Upper lobe of left lung (tissue), 6 donors: ENCODE measurements around the gene ZC3H18. TPM values are rescaled to one million over a fixed set of nuclear protein-coding genes. Genes with fewer than 3 reads are reported as not detected.

Experiments
- ATAC-seq, 2 donors: fragments of 200-7000 bp; cut with Tn5 transposase; one replicate each; pipeline ENCODE4 v1.9.1; 2022; ENCODE audit warnings: mild to moderate bottlenecking in 2 of 2, moderate library complexity in 2 of 2; ENCODE audit not compliant: low FRiP score in 2 of 2
- DNase-seq, 2 donors: peaks; one replicate each; pipeline ENCODE4 v3.0.0-alpha.2; 2019 to 2020
- H3K27ac ChIP-seq, 4 donors: fragments of 200-600 bp; sonication (generic); one replicate each; pipeline ENCODE4 v1.5.1; 2016 to 2019
- H3K27me3 ChIP-seq, 4 donors: fragments of 200-600 bp; sonication (generic); one replicate each; pipeline ENCODE4 v1.5.1; 2017 to 2019
- H3K36me3 ChIP-seq, 4 donors: fragments of 200-600 bp; sonication (generic); one replicate each; pipeline ENCODE4 v1.5.1; 2016 to 2019
- H3K4me1 ChIP-seq, 4 donors: fragments of 200-600 bp; sonication (generic); one replicate each; pipeline ENCODE4 v1.5.1; 2018 to 2019
- H3K4me3 ChIP-seq, 4 donors: fragments of 200-600 bp; sonication (generic); one replicate each; pipeline ENCODE4 v1.5.1; 2017 to 2019; ENCODE audit warnings: mild to moderate bottlenecking in 2 of 4, moderate library complexity in 1 of 4
- H3K9me3 ChIP-seq, 4 donors: fragments of 200-600 bp; sonication (generic); one replicate each; pipeline ENCODE4 v1.5.1; 2018 to 2019
- EP300 ChIP-seq, 4 donors: sonication (generic); formaldehyde crosslinking; IDR thresholded peaks; one replicate each; pipeline ENCODE4 v1.5.1; 2017; ENCODE audit warnings: antibody characterized with exemption in 4 of 4, control low read depth in 2 of 4
- POLR2A ChIP-seq, 4 donors: fragments of 450-650 bp; IDR thresholded peaks; one replicate each; pipeline ENCODE4 v1.5.1; 2016 to 2017; ENCODE audit warnings: antibody characterized with exemption in 4 of 4, mild to moderate bottlenecking in 2 of 4
- POLR2AphosphoS5 ChIP-seq, 2 donors: sonication (generic); formaldehyde crosslinking; IDR thresholded peaks; one replicate each; pipeline ENCODE4 v1.5.1; 2017; ENCODE audit warnings: antibody characterized with exemption in 2 of 2
- WGBS, 2 donors: methylation state at CpG; one replicate each; pipeline ENCODE4 v1.1.5; 2017 to 2018; 5-methylcytosine and 5-hydroxymethylcytosine counted together
- total RNA-seq, 6 donors: library from RNA; depleted of rRNA in 4 of 6; stranded (reverse); fragments of >200 nt in 4 of 6; gene quantifications; one replicate each; pipeline versions ENCODE4 v1.1.0 to v1.2.1, GENCODE V29; 2016 to 2021
- TF ChIP-seq, protein P1 (sequence below), 6 experiments: fragments of 450-650 bp in 4 of 6; fragments of 200-600 bp in 2 of 6; sonication (generic) in 2 of 6; IDR thresholded peaks; one replicate each; pipeline ENCODE4 v1.5.1; 2016 to 2019; ENCODE audit warnings: antibody characterized with exemption in 6 of 6
- donor health status: DM: no; HTN: no; CAD: no; lungs with moderate emphysema.
- donor health status: DM: no; HTN: yes; CAD: no; lungs with severe emphysema.

Gene ZC3H18
- total RNA-seq, 6 donors from 2014 or later = 22.0 to 74.4 (median 45.5) TPM

DNA sequence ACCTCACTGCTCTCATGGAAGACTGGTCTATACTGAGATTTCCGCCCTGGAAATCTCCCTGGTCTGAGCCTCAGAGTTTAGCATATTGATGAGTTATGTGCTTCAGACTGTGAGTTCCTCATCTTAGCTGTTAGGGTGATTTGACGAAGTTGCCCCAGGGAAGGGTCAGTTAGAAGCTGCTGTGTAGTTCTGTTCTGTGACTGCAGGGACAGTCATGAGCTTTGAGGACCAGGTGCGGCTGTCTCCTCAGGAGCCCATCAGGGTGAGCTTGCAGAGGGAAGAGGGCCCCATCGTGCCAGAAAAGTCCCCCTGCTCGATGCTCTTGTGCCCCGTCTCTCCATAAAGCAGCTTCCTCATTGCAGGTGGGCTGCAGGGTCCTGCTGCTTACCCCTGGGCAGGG, 39.9 kb downstream of the ZC3H18 start:
- DNase-seq = no peak
- Histone ChIP-seq H3K4me1 (no peaks in the 10 kb centered on the region), H3K27me3 (no peaks in the 10 kb centered on the region), H3K27ac (no peak overlapping the region), H3K9me3 (no peaks in the 10 kb centered on the region), H3K36me3 (peaks cover 14 to 83% (median 63%) of the 10 kb centered on the region in 4 donors), H3K4me3 (no peak overlapping the region)
- no peak for ATAC-seq
- WGBS, 2 donors = 92 to 100% methylated on average over 2 to 6 of the region's 6 CpGs
- TF ChIP-seq, protein P1, sequence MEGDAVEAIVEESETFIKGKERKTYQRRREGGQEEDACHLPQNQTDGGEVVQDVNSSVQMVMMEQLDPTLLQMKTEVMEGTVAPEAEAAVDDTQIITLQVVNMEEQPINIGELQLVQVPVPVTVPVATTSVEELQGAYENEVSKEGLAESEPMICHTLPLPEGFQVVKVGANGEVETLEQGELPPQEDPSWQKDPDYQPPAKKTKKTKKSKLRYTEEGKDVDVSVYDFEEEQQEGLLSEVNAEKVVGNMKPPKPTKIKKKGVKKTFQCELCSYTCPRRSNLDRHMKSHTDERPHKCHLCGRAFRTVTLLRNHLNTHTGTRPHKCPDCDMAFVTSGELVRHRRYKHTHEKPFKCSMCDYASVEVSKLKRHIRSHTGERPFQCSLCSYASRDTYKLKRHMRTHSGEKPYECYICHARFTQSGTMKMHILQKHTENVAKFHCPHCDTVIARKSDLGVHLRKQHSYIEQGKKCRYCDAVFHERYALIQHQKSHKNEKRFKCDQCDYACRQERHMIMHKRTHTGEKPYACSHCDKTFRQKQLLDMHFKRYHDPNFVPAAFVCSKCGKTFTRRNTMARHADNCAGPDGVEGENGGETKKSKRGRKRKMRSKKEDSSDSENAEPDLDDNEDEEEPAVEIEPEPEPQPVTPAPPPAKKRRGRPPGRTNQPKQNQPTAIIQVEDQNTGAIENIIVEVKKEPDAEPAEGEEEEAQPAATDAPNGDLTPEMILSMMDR (IDR thresholded peaks at IDR 0.05) = no peak
- TF ChIP-seq POLR2A (IDR thresholded peaks at IDR 0.05) (no peak), POLR2AphosphoS5 (IDR thresholded peaks at IDR 0.05) (no peak), EP300 (IDR thresholded peaks at IDR 0.05) (no peak)

DNA sequence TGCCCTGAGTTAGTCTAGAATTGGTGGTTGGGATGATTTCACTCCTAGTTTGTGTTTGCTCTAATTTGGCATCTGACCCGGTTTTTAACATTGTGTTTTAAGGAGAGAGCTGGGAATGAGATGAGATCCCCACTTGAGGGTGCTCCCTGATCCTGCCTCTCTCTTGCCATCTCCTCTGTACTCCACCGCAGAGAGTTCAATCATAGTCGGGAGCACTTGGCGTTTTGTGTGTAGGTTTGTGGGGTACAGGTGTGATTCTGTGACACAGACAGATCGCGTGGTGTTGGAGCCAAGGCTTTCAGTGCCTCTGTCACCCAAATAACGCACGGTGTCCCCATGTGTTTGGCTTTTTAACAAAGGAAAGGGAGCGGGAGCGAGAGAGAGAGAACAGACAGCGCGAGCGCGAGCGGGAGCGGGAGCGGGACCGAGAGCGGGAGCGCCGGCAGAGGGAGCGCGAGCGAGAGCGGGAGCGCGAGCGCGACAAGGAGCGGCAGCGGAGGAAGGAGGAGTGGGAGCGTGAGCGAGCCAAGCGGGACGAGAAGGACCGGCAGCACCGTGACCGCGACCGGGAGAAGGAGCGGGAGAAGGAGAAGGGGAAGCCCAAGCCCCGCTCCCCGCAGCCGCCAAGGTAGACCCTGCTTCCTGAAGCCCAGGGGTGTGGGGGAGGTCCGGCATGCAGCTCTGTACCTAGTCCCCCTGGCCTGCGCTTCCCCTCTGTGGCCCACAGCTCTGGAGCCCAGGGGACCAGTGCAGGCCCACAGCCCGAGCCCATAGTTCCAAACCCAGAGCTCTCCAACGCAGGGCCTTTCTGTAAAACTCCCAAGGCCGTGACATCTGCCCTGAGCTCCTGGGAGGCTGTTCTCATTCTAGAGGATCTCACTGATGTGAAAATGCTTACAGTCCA, 41.0 kb downstream of the ZC3H18 start:
- Histone ChIP-seq H3K4me3 (no peak overlapping the region), H3K4me1 (peaks cover 0 to 6% (median 0%) of the 10 kb centered on the region in 4 donors), H3K9me3 (no peaks in the 10 kb centered on the region), H3K27me3 (no peaks in the 10 kb centered on the region), H3K36me3 (peaks cover 14 to 73% (median 53%) of the 10 kb centered on the region in 4 donors), H3K27ac (no peak overlapping the region)
- 88 to 90% methylated on average over 45 to 49 of the region's 49 CpGs for WGBS, 2 donors
- ATAC-seq (no peak), DNase-seq (no peak)
- TF ChIP-seq POLR2AphosphoS5 (IDR thresholded peaks at IDR 0.05) (no peak), POLR2A (IDR thresholded peaks at IDR 0.05) (no peak), EP300 (IDR thresholded peaks at IDR 0.05) (no peak)
- TF ChIP-seq, protein P1 (IDR thresholded peaks at IDR 0.05) = no peak

DNA sequence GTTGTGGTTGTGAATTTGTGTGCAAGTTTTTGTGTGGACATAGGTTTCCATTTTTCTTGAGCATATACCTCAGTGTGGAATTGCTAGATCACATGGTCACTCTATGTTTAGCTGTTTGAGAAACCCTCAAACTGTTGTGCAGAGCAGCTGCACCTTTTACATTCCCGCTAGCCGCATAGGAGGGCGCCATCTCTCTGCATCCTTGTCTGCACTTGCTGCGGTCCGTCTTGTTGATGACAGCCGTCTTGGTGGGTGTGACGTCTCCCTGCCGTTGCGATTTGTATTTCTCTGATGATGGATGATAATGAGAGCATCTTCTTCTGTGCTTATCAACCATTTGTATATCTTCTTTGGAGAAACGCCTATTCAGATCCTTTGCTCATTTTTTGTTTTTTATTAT, 43.1 kb downstream of the ZC3H18 start:
- 78 to 89% methylated on average over 10 of the region's 10 CpGs for WGBS, 2 donors
- ATAC-seq = no peak

DNA sequence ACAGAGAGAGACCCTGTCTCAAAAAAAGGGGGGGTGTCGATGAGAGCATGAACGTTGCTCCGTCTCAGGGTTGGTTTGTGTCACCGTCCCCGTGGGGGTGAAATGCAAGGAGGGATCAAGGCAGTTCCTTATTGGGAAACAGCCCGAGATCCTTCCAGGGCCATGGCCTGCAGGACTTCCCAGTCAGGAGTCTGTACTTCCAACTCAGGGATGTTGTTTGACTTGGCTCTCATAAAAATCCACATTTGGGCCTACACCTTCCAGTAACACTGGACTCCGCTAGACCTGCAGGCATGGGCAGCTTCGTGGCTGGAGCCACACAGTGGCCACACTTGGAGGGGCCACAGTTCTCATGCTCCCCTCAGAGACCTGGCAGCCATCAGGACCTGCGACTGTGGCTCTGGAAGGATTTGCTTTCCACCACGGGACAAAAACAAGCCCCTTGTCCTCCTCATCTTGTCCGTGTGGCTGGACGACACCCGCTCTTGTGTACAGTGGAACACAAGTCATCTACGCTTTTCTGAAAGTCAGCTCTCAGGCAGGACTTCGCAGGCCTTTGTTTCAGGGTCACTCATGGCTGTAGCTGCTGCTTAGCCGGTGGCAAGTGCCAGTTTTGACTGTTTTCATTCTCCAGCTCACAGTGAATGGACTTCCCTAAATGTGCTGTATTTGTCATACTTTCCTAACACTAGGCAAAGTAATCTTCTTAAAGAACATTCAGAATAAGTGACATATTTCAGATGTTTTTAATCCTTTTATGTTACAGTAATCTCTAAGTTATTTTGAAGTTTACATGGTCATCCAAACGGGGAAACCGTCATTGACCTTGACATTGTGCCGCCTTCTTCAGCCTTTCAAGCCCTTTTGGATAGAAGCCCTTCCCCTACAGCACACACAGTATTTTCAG, 44.0 kb downstream of the ZC3H18 start:
- no peak for ATAC-seq
- no peak for TF ChIP-seq POLR2AphosphoS5 (IDR thresholded peaks at IDR 0.05)
- Histone ChIP-seq H3K9me3 (no peaks in the 10 kb centered on the region), H3K4me3 (no peak overlapping the region), H3K4me1 (peaks cover 0 to 21% (median 6%) of the 10 kb centered on the region in 4 donors), H3K27me3 (no peaks in the 10 kb centered on the region), H3K27ac (no peak overlapping the region), H3K36me3 (peaks cover 14 to 67% (median 41%) of the 10 kb centered on the region in 4 donors)
- WGBS, 2 donors = 89 to 91% methylated on average over 19 of the region's 19 CpGs
- no peak for DNase-seq

More for the DNA sequence above, 43.1 kb downstream of the ZC3H18 start:
- Histone ChIP-seq H3K9me3 (no peaks in the 10 kb centered on the region), H3K4me1 (peaks cover 0 to 18% (median 6%) of the 10 kb centered on the region in 4 donors), H3K4me3 (no peak overlapping the region), H3K27me3 (no peaks in the 10 kb centered on the region), H3K36me3 (peaks cover 14 to 64% (median 44%) of the 10 kb centered on the region in 4 donors), H3K27ac (no peak overlapping the region)
- no peak for DNase-seq
- no peak for TF ChIP-seq EP300 (IDR thresholded peaks at IDR 0.05)
- TF ChIP-seq, protein P1 (IDR thresholded peaks at IDR 0.05) = no peak
- TF ChIP-seq POLR2AphosphoS5 (IDR thresholded peaks at IDR 0.05) = no peak
- no peak for TF ChIP-seq POLR2A (IDR thresholded peaks at IDR 0.05)
